ENCODE data around the gene DIPK1A. TPM values are rescaled to one million over a fixed set of nuclear protein-coding genes. Genes with fewer than 3 reads are reported as not detected.

DIPK1A gene
- total and polyA plus RNA-seq, 11 donors: 2.8 to 11.6 (median 6.2) TPM

DNA sequence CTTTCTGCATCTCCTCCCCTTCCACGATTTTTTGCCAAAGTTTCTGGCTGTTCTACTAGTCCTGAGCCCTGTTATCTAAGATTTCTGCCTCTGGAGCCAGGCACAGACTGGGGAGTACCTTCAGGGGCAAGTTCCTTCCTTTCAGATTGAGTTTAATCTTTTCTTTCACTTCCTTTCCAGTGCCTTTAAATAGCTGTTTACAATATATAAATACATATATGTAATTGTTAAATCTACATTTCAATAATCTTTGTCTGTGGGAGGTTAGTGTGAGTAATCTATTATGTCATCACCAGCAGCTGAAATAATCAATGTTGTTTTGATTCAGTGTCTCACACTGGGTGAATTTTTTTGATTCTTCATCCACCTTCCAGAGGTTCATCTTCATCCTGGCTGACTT, 31.8 kb downstream of the DIPK1A start:
- H3K27me3 ChIP-seq: no peaks in the 10 kb centered on the region
- H3K4me3 ChIP-seq: no peak overlapping the region
- intact Hi-C loops (cut with DNase I): no loop called here
- DNase-seq: no peak
- H3K27ac ChIP-seq: no peak overlapping the region
- peaks cover 0 to 19% (median 12%) of the 10 kb centered on the region in 12 donors for H3K4me1 ChIP-seq
- no peaks in the 10 kb centered on the region for H3K9me3 ChIP-seq
- ATAC-seq: no peak
- no peaks in the 10 kb centered on the region for H3K36me3 ChIP-seq
- 27 to 50% (median 41%) methylated on average over 1 of the region's 1 CpG for WGBS, 4 donors
- TF ChIP-seq POLR2A (IDR thresholded peaks at IDR 0.05): no peak
- TF ChIP-seq, protein P1, sequence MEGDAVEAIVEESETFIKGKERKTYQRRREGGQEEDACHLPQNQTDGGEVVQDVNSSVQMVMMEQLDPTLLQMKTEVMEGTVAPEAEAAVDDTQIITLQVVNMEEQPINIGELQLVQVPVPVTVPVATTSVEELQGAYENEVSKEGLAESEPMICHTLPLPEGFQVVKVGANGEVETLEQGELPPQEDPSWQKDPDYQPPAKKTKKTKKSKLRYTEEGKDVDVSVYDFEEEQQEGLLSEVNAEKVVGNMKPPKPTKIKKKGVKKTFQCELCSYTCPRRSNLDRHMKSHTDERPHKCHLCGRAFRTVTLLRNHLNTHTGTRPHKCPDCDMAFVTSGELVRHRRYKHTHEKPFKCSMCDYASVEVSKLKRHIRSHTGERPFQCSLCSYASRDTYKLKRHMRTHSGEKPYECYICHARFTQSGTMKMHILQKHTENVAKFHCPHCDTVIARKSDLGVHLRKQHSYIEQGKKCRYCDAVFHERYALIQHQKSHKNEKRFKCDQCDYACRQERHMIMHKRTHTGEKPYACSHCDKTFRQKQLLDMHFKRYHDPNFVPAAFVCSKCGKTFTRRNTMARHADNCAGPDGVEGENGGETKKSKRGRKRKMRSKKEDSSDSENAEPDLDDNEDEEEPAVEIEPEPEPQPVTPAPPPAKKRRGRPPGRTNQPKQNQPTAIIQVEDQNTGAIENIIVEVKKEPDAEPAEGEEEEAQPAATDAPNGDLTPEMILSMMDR (IDR thresholded peaks at IDR 0.05): no peak

DNA sequence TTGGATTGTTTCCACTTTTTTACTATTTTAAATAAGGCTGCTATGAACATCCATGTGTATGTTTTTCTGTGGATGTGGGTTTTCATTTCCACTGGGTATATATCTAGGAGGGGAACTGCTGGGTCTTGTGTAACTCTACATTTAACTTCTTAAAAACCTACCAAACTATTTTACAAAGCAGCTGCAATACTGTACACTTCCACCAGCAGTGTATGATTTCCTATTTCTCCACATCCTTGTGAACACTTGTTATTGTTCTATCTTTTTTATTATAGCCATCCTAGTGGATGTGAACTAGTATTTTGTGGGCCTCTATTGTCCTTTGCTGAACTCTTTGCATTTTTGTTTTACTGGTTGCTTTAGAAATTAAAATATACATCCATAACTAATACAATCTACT, 33.4 kb downstream of the DIPK1A start:
- no peaks in the 10 kb centered on the region for H3K27me3 ChIP-seq
- H3K9me3 ChIP-seq: no peaks in the 10 kb centered on the region
- TF ChIP-seq POLR2A (IDR thresholded peaks at IDR 0.05): no peak
- TF ChIP-seq, protein P1 (IDR thresholded peaks at IDR 0.05): no peak
- H3K4me1 ChIP-seq: peaks cover 0 to 6% (median 0%) of the 10 kb centered on the region in 12 donors
- DNase-seq (no peak), ATAC-seq (no peak)
- H3K27ac ChIP-seq: no peak overlapping the region
- H3K4me3 ChIP-seq: no peak overlapping the region
- H3K36me3 ChIP-seq: no peaks in the 10 kb centered on the region
- intact Hi-C loops (cut with DNase I): no loop called here

DNA sequence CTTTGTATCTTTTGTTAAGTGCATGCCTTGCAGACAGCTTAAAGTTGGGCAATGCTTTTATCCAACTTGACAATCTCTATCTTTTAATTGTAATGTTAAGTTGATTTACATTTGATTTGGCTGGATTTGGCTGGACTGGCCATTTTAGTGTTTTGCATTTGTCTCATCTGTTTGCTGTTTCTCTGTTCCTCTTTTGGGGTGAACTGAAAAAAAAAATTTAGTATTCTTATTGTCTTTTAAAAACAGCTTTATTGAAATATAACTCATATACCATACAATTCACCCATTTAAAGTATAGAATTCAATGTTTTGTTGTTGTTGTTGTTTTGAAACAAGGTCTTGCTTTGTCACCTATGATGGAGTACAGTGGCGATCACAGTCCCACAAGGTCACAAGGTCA, 34.4 kb downstream of the DIPK1A start:
- intact Hi-C loops (cut with DNase I): no loop called here
- Histone ChIP-seq H3K9me3 (no peaks in the 10 kb centered on the region), H3K27ac (no peak overlapping the region), H3K4me3 (no peak overlapping the region), H3K27me3 (no peaks in the 10 kb centered on the region), H3K4me1 (peaks cover 0 to 6% (median 0%) of the 10 kb centered on the region in 12 donors), H3K36me3 (no peaks in the 10 kb centered on the region)
- DNase-seq: no peak
- TF ChIP-seq, protein P1 (IDR thresholded peaks at IDR 0.05): no peak
- no peak for TF ChIP-seq POLR2A (IDR thresholded peaks at IDR 0.05)
- WGBS, 4 donors: 89 to 97% (median 96%) methylated on average over 1 of the region's 1 CpG
- no peak for ATAC-seq

DNA sequence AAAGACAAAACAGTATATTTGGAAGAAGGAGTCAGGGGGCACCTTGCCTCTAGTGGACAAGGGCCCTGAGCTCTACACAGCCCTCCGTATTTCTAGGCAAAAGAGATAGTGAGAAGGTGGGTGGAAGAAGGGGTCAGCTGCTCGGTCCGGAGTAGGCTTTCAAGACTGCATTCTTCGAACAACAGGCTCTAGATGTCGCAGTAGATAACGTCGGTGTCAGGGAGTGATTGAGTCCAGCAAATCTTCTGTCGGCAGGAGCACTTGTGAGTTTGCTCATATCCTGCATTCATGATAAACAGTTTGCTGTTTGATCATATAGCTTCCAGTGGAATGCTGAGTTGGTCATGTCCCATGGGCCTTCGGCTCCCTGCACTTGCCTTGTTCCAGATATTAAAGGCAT, 36.8 kb downstream of the DIPK1A start:
- Histone ChIP-seq H3K4me1 (no peaks in the 10 kb centered on the region), H3K27me3 (no peaks in the 10 kb centered on the region), H3K4me3 (no peak overlapping the region), H3K36me3 (no peaks in the 10 kb centered on the region), H3K9me3 (no peaks in the 10 kb centered on the region), H3K27ac (no peak overlapping the region)
- intact Hi-C loops (cut with DNase I): no loop called here
- ATAC-seq (no peak), DNase-seq (no peak)
- 70 to 79% (median 77%) methylated on average over 9 of the region's 9 CpGs for WGBS, 4 donors
- TF ChIP-seq, protein P1 (IDR thresholded peaks at IDR 0.05): no peak
- no peak for TF ChIP-seq POLR2A (IDR thresholded peaks at IDR 0.05)
